HG03196 (cell line): ENCODE measurements around the gene NFKBIZ.
A peak's percentile ranks its signal among the peaks of the same experiment; 100 is the strongest.

Experiments used
- ATAC-seq: cut with Tn5 transposase; IDR thresholded peaks from one replicate; pipeline ENCODE4 v1.9.1; 2021; ENCODE audit not compliant: unreplicated experiment

Gene NFKBIZ

GRCh38 chr3:101825904-101826445 lies 23.3 kb upstream of the NFKBIZ start:
- no peak for ATAC-seq

GRCh38 chr3:101827211-101828174 lies 21.8 kb upstream of the NFKBIZ start:
- ATAC-seq: peak; percentile 85

GRCh38 chr3:101828276-101828675 lies 21.0 kb upstream of the NFKBIZ start:
- no peak for ATAC-seq

- peak; percentile 54 for ATAC-seq
These were observed 20.4 kb upstream of the NFKBIZ start for GRCh38 chr3:101828691-101829436.

GRCh38 chr3:101829437-101829830 lies 19.9 kb upstream of the NFKBIZ start:
- ATAC-seq: no peak

- ATAC-seq: no peak
These were observed 19.4 kb upstream of the NFKBIZ start for GRCh38 chr3:101829874-101830273.

GRCh38 chr3:101833446-101833974 lies 15.8 kb upstream of the NFKBIZ start:
- no peak for ATAC-seq

GRCh38 chr3:101835676-101836075 lies 13.6 kb upstream of the NFKBIZ start:
- no peak for ATAC-seq

- ATAC-seq: no peak
These were observed 13.2 kb upstream of the NFKBIZ start for GRCh38 chr3:101836160-101836559.

GRCh38 chr3:101836652-101837598 lies 12.4 kb upstream of the NFKBIZ start:
- no peak for ATAC-seq

- ATAC-seq: no peak
These were observed 10.6 kb upstream of the NFKBIZ start for GRCh38 chr3:101838691-101839090.

GRCh38 chr3:101840066-101840465 lies 9.2 kb upstream of the NFKBIZ start:
- ATAC-seq: no peak

GRCh38 chr3:101842245-101842934 lies 6.9 kb upstream of the NFKBIZ start:
- ATAC-seq: no peak

GRCh38 chr3:101842935-101843330 lies 6.4 kb upstream of the NFKBIZ start:
- no peak for ATAC-seq

GRCh38 chr3:101845425-101845824 lies 3.9 kb upstream of the NFKBIZ start:
- no peak for ATAC-seq

GRCh38 chr3:101846709-101847108 lies 2.6 kb upstream of the NFKBIZ start:
- no peak for ATAC-seq

GRCh38 chr3:101847328-101847727 lies 2.0 kb upstream of the NFKBIZ start:
- ATAC-seq: no peak

GRCh38 chr3:101848326-101848725 lies 988 bp upstream of the NFKBIZ start:
- no peak for ATAC-seq

- ATAC-seq: peak; percentile 24
These were observed 466 bp downstream of the NFKBIZ start for GRCh38 chr3:101849714-101850245.
